Stimulated activated CD4-positive, alpha-beta T cell treated with anti-CD3 and anti-CD28 coated beads, Interleukin-4, amount 100 ng/mL, for 24 hours (primary cell): Measurements from ENCODE around the gene FOSB.

Experiments used
- DNase-seq: peaks from one replicate; pipeline ENCODE4 v3.0.0-alpha.2; 2020

The FOSB gene

GRCh38 chr19:45469132-45469944 is 1.5 kb downstream of the FOSB start:
- DNase-seq = peak; percentile 94

GRCh38 chr19:45469945-45470761 is 2.4 kb downstream of the FOSB start:
- peak; percentile 39 for DNase-seq

GRCh38 chr19:45470762-45471081 is 2.9 kb downstream of the FOSB start:
- no peak for DNase-seq

GRCh38 chr19:45471111-45471930 is 3.5 kb downstream of the FOSB start:
- no peak for DNase-seq

- no peak for DNase-seq
Measured at GRCh38 chr19:45471931-45472562, 4.3 kb downstream of the FOSB start.

GRCh38 chr19:45472563-45473366 is 5.0 kb downstream of the FOSB start:
- no peak for DNase-seq

- DNase-seq = no peak
Measured at GRCh38 chr19:45473367-45473681, 5.5 kb downstream of the FOSB start.

GRCh38 chr19:45473682-45474605 is 6.1 kb downstream of the FOSB start:
- no peak for DNase-seq

- DNase-seq = no peak
Measured at GRCh38 chr19:45474606-45475521, 7.1 kb downstream of the FOSB start.

- DNase-seq = no peak
Measured at GRCh38 chr19:45475537-45476291, 7.9 kb downstream of the FOSB start.

- no peak for DNase-seq
Measured at GRCh38 chr19:45476304-45476703, 8.5 kb downstream of the FOSB start.

- no peak for DNase-seq
Measured at GRCh38 chr19:45477186-45477585, 9.4 kb downstream of the FOSB start.

GRCh38 chr19:45477713-45478453 is 10.1 kb downstream of the FOSB start:
- peak; percentile 53 for DNase-seq

- DNase-seq = peak; percentile 93
Measured at GRCh38 chr19:45478454-45479238, 10.8 kb downstream of the FOSB start.

- DNase-seq = no peak
Measured at GRCh38 chr19:45483033-45483432, 15.2 kb downstream of the FOSB start.

GRCh38 chr19:45484273-45484945 is 16.6 kb downstream of the FOSB start:
- no peak for DNase-seq
